GM12801 (cell line): ENCODE results near the gene SLC38A8.

Source experiments
- TF ChIP-seq, protein P1 (sequence below): IDR thresholded peaks from one replicate; pipeline ENCODE4 v1.5.1; 2011; ENCODE audit warnings: control low read depth; ENCODE audit not compliant: insufficient read length; ENCODE audit errors: extremely low read depth

SLC38A8 gene

DNA sequence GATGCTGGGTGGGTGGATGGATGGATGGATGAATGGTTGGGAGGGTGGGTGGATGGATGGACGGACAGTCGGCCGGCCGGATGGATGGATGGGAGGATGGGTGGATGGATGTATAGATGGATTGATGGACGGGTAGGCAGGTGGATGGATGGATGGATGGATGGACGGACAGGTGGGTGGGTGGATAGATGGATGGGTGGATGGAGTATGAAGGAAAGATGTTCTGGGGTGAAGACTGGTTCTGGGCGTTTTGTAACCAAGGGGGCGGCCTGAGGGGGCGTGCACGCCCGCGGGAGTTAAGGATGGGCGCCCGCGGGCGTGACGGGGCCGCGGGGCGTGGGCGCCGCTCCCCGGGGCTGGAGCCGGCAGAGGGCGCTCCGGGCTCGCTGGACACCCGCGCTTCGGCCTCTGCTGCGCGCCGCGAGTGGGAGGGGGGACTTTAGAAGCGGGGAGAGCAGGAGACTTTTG lies 74.7 kb downstream of the SLC38A8 start, which contains the start of gene NECAB2:
TSS of gene NECAB2 (plus strand) at position 407 of the 468 bp plus-strand sequence. CDS start 405 bp downstream, outside the sequence.
- TF ChIP-seq, protein P1, sequence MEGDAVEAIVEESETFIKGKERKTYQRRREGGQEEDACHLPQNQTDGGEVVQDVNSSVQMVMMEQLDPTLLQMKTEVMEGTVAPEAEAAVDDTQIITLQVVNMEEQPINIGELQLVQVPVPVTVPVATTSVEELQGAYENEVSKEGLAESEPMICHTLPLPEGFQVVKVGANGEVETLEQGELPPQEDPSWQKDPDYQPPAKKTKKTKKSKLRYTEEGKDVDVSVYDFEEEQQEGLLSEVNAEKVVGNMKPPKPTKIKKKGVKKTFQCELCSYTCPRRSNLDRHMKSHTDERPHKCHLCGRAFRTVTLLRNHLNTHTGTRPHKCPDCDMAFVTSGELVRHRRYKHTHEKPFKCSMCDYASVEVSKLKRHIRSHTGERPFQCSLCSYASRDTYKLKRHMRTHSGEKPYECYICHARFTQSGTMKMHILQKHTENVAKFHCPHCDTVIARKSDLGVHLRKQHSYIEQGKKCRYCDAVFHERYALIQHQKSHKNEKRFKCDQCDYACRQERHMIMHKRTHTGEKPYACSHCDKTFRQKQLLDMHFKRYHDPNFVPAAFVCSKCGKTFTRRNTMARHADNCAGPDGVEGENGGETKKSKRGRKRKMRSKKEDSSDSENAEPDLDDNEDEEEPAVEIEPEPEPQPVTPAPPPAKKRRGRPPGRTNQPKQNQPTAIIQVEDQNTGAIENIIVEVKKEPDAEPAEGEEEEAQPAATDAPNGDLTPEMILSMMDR: no peak

DNA sequence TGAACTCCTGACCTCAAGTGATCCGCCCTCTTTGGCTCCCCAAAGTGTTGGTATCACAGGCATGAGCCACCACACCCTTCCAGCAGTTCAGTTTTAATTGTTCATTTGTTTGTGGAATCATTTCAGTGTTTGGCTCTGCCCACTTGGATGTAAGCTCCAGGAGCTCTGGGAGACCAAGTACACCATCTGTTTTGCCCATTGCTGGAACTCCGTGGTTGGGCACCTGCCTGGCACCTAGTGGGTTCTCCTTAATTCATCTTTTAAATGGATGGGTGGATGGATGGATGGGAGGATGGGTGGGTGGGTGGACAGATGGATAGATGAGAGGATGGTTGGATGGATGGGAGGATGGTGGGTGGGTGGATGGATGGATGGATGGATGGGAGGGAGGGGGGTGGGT lies 75.5 kb downstream of the SLC38A8 start:
- TF ChIP-seq, protein P1: no peak

DNA sequence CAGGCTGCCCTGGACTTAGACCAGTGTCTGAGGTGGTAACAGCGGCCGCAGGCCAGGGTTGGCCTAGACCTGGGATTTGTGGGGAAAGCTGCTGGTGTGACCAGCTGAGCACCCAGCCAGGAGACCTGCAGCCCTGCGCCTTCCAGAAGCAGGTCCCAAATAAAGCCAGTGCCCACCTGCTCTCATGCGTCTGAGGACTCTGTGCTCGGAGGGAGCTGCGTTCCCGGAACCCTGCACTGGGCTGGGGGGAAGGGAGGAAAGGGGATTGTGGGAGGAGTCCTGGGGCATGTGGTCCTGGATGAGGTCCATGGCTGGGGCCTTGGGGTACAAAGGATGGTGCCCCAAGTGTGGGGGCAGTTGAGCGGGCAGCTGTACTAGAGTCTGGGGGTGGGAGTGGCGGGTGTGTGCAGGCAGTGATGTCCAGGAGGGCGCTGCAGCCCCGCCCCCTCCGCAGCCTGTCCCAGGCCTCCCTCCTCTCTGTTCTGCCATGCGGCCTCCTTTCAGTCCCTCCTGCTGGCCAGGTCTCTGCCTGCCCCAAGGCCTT lies 76.4 kb downstream of the SLC38A8 start:
- TF ChIP-seq, protein P1: no peak

DNA sequence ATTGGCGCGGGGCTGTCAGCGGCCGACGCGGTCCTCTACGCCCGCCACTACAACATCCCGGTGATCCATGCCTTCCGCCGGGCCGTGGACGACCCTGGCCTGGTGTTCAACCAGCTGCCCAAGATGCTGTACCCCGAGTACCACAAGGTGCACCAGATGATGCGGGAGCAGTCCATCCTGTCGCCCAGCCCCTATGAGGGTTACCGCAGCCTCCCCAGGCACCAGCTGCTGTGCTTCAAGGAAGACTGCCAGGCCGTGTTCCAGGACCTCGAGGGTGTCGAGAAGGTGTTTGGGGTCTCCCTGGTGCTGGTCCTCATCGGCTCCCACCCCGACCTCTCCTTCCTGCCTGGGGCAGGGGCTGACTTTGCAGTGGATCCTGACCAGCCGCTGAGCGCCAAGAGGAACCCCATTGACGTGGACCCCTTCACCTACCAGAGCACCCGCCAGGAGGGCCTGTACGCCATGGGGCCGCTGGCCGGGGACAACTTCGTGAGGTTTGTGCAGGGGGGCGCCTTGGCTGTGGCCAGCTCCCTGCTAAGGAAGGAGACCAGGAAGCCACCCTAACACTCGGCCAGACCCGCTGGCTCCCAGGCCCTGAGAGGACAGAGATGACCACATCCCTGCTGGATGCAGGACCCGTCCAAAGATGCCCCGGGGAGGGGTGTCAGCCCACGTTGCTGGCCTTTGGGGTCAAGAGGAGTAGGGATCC lies 77.0 kb downstream of the SLC38A8 start:
- TF ChIP-seq, protein P1: no peak

DNA sequence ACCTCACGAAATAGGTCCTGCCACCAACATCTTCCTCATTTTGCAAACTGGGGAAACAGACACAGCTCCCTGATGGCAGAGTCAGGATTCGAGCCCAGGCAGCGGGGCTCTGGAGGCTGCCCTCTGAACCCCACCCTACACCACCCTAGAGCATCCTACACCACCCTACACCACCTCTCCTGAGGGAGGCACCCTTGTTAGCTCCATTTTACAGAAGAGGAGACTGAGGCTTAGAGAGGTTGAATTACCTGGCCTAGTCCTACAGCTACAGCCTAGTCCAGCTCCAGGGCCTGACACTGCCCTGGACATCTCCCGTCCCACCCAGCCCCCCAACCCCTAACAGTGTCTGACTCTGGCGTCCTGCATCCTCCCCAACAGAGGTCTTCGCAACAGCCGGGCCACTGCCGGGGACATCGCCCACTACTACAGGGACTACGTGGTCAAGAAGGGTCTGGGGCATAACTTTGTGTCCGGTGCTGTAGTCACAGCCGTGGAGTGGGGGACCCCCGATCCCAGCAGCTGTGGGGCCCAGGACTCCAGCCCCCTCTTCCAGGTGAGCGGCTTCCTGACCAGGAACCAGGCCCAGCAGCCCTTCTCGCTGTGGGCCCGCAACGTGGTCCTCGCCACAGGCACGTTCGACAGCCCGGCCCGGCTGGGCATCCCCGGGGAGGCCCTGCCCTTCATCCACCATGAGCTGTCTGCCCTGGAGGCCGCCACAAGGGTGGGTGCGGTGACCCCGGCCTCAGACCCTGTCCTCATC lies 77.7 kb downstream of the SLC38A8 start:
- TF ChIP-seq, protein P1: no peak

DNA sequence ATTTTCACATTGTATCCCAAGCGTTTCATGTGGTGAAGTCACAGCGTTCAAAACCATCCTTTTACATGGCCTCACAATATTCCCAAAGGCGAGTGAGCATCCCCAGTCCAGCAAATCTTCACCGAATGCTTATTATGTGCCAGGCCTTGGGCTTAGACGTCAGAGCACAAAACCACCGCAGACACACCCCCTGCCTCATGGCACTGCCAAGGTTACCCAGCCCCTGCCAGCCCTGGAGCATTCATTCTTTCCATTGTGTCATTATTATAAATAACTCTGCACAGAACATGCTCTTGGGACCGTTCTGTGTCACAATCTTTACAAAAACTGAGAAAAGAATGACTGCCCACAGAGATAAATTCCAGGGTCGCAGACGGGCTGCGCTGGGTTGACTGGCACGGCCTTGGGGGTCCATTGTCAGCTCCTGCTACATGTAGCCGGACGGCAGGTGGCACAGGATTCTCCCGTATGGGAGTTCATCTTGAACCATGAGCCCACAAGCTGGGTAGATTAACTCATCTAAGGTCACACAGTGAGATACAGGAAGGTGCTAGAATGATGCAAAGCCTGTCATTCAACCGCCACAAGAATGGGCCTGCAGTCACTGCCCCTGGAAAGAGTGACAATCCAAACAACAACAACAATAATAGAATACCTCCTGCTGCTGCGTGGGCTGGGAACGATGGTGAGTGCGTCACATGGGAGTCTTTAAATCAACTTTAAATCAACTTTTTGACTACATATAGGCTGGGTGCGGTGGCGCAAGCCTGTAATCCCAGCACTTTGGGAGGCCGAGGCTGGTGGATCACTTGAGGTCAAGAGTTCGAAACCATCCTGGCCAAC lies 79.1 kb downstream of the SLC38A8 start:
- TF ChIP-seq, protein P1: no peak
